H9 (cell line): ENCODE measurements around the gene TEX264. TPM values are rescaled to one million over a fixed set of nuclear protein-coding genes. Genes with fewer than 3 reads are reported as not detected.
A peak's percentile ranks its signal among the peaks of the same experiment; 100 is the strongest.

Source experiments
- DNase-seq: peaks from one replicate; pipeline ENCODE4 v3.0.0-alpha.2; 2017
- H2AFZ ChIP-seq: one replicate; pipeline ENCODE4 v1.6.1; 2013; ENCODE audit warnings: mild to moderate bottlenecking, low read length, control low read depth, moderate library complexity
- H2AK5ac ChIP-seq: 2 replicates; pipeline ENCODE4 v1.6.1; 2013; ENCODE audit warnings: low read length, control low read depth, mixed read lengths; ENCODE audit not compliant: insufficient read length
- H2BK120ac ChIP-seq: one replicate; pipeline ENCODE4 v1.6.1; 2013; ENCODE audit warnings: low read depth, mild to moderate bottlenecking, low read length, control low read depth, inconsistent platforms; ENCODE audit not compliant: poor library complexity, severe bottlenecking
- H2BK12ac ChIP-seq: 2 replicates; pipeline ENCODE4 v1.6.1; 2013; ENCODE audit warnings: low read length, control low read depth, mixed read lengths, low read depth; ENCODE audit not compliant: insufficient read length
- H2BK15ac ChIP-seq: 2 replicates; pipeline ENCODE4 v1.6.1; 2013; ENCODE audit warnings: low read depth, low read length, control low read depth
- H2BK20ac ChIP-seq: one replicate; pipeline ENCODE4 v1.6.1; 2013; ENCODE audit warnings: low read depth, mild to moderate bottlenecking, low read length, control low read depth, inconsistent platforms; ENCODE audit not compliant: poor library complexity, severe bottlenecking
- H2BK5ac ChIP-seq: 2 replicates; pipeline ENCODE4 v1.6.1; 2013; ENCODE audit warnings: low read length, control low read depth, mixed read lengths; ENCODE audit not compliant: insufficient read length
- H3K14ac ChIP-seq: 2 replicates; pipeline ENCODE4 v1.6.1; 2013; ENCODE audit warnings: low read length, control low read depth; ENCODE audit not compliant: insufficient read depth
- H3K18ac ChIP-seq: 2 replicates; pipeline ENCODE4 v1.6.1; 2013; ENCODE audit warnings: low read depth, mild to moderate bottlenecking, mixed read lengths, low read length, control low read depth; ENCODE audit not compliant: insufficient read length
- H3K23ac ChIP-seq: 2 replicates; pipeline ENCODE4 v1.6.1; 2013; ENCODE audit warnings: low read length, control low read depth, mixed read lengths, low read depth; ENCODE audit not compliant: insufficient read length
- H3K23me2 ChIP-seq: 2 replicates; pipeline ENCODE4 v1.6.1; 2013; ENCODE audit warnings: low read depth, mild to moderate bottlenecking, mixed read lengths, low read length, control low read depth; ENCODE audit not compliant: insufficient read length, poor library complexity, severe bottlenecking
- H3K27ac ChIP-seq: 2 replicates; pipeline ENCODE4 v1.5.1; 2013; ENCODE audit warnings: low read length, control low read depth, mixed read lengths, low read depth; ENCODE audit not compliant: insufficient read length
- H3K27me3 ChIP-seq: 2 replicates; pipeline ENCODE4 v1.6.1; 2013; ENCODE audit warnings: low read length, control low read depth, inconsistent platforms; ENCODE audit not compliant: insufficient read depth
- H3K4ac ChIP-seq: 2 replicates; pipeline ENCODE4 v1.6.1; 2013; ENCODE audit warnings: low read depth, mild to moderate bottlenecking, control low read depth, inconsistent platforms, low read length, moderate library complexity
- H3K4me1 ChIP-seq: 2 replicates; pipeline ENCODE4 v1.6.1; 2013; ENCODE audit warnings: low read length, control low read depth, inconsistent platforms; ENCODE audit not compliant: insufficient read depth
- H3K4me2 ChIP-seq: 2 replicates; pipeline ENCODE4 v1.6.1; 2013; ENCODE audit warnings: low read length, control low read depth, mixed read lengths; ENCODE audit not compliant: insufficient read length, insufficient read depth
- H3K56ac ChIP-seq: 2 replicates; pipeline ENCODE4 v1.6.1; 2013; ENCODE audit warnings: low read depth, mild to moderate bottlenecking, mixed read lengths, low read length, control low read depth; ENCODE audit not compliant: insufficient read length
- H3K79me1 ChIP-seq: 2 replicates; pipeline ENCODE4 v1.6.1; 2013; ENCODE audit warnings: low read depth, mild to moderate bottlenecking, moderate library complexity, low read length, control low read depth, inconsistent platforms; ENCODE audit not compliant: insufficient read depth, poor library complexity, severe bottlenecking
- H3K79me2 ChIP-seq: 2 replicates; pipeline ENCODE4 v1.6.1; 2013; ENCODE audit warnings: low read length, control low read depth, inconsistent platforms; ENCODE audit not compliant: insufficient read depth
- H3K9ac ChIP-seq: 2 replicates; pipeline ENCODE4 v1.6.1; 2013; ENCODE audit warnings: low read length, control low read depth, mixed read lengths; ENCODE audit not compliant: insufficient read length; ENCODE audit errors: extremely low read depth
- H3K9me3 ChIP-seq: one replicate; pipeline ENCODE4 v1.6.1; 2013; ENCODE audit warnings: low read depth, low read length, inconsistent platforms; ENCODE audit not compliant: control insufficient read depth
- H3T11ph ChIP-seq: one replicate; pipeline ENCODE4 v1.6.1; 2013; ENCODE audit warnings: mild to moderate bottlenecking, low read length, control low read depth, inconsistent platforms
- H4K20me1 ChIP-seq: one replicate; pipeline ENCODE4 v1.6.1; 2013; ENCODE audit not compliant: control insufficient read depth, insufficient read length, insufficient read depth
- H4K5ac ChIP-seq: 2 replicates; pipeline ENCODE4 v1.6.1; 2013; ENCODE audit warnings: low read depth, mild to moderate bottlenecking, mixed read lengths, low read length, control low read depth; ENCODE audit not compliant: insufficient read length
- H4K8ac ChIP-seq: replicated peaks from 2 replicates; pipeline ENCODE4 v1.6.1; 2013; ENCODE audit warnings: low read length, control low read depth, mixed read lengths, low read depth; ENCODE audit not compliant: insufficient read length
- H4K91ac ChIP-seq: 2 replicates; pipeline ENCODE4 v1.6.1; 2013; ENCODE audit warnings: low read depth, mild to moderate bottlenecking, moderate library complexity, mixed read lengths, low read length, control low read depth; ENCODE audit not compliant: insufficient read length
- H3K27ac Mint-ChIP-seq, 3 experiments: 2 replicates in 2 of 3; 3 replicates in 1 of 3; pipeline ENCODE4 v1.8.0; 2020 to 2021; ENCODE audit warnings: mixed read lengths in 3 of 3, mild to moderate bottlenecking in 1 of 3, moderate library complexity in 1 of 3
- H3K27me3 Mint-ChIP-seq: 2 replicates; pipeline ENCODE4 v1.8.0; 2021; ENCODE audit warnings: low read depth, mild to moderate bottlenecking, moderate library complexity, mixed read lengths
- H3K36me3 Mint-ChIP-seq, 3 experiments: 2 replicates in 2 of 3; 3 replicates in 1 of 3; pipeline ENCODE4 v1.8.0; 2020 to 2021; ENCODE audit warnings: low read depth in 3 of 3, mixed read lengths in 3 of 3; ENCODE audit not compliant: insufficient read depth in 1 of 3
- H3K4me1 Mint-ChIP-seq, 2 experiments: 2 replicates each; pipeline ENCODE4 v1.8.0; 2020; ENCODE audit warnings: mixed read lengths in 2 of 2
- H3K4me3 Mint-ChIP-seq, 2 experiments: 2 replicates in 1 of 2; 3 replicates in 1 of 2; pipeline ENCODE4 v1.8.0; 2020 to 2021; ENCODE audit warnings: mild to moderate bottlenecking in 2 of 2, mixed read lengths in 2 of 2, moderate library complexity in 1 of 2
- H3K9me3 Mint-ChIP-seq, 2 experiments: 2 replicates in 1 of 2; 3 replicates in 1 of 2; pipeline ENCODE4 v1.8.0; 2020; ENCODE audit warnings: mild to moderate bottlenecking in 2 of 2, mixed read lengths in 2 of 2, moderate library complexity in 1 of 2
- WGBS: extraction: QIAGEN DNeasy Blood & Tissue Kit; methylation state at CpG from one replicate; pipeline ENCODE4 v1.1.7; 2013; ENCODE audit warnings: missing lambda C conversion rate, low lambda C conversion rate, mixed read lengths; ENCODE audit not compliant: insufficient read length; ENCODE audit errors: extremely low coverage; 5-methylcytosine and 5-hydroxymethylcytosine counted together
- total RNA-seq: library from RNA; stranded (reverse); gene quantifications from 2 replicates; pipeline ENCODE4 v1.2.1, GENCODE V29; 2021
- TF ChIP-seq, protein P1 (sequence below): fragments of 200-600 bp; sonication (generic); conservative IDR thresholded peaks from 3 replicates; pipeline ENCODE4 v1.8.0; 2021; ENCODE audit warnings: antibody characterized with exemption, mild to moderate bottlenecking

Gene TEX264
- total RNA-seq, 1 experiment from 2014 or later: 17.3 TPM

DNA sequence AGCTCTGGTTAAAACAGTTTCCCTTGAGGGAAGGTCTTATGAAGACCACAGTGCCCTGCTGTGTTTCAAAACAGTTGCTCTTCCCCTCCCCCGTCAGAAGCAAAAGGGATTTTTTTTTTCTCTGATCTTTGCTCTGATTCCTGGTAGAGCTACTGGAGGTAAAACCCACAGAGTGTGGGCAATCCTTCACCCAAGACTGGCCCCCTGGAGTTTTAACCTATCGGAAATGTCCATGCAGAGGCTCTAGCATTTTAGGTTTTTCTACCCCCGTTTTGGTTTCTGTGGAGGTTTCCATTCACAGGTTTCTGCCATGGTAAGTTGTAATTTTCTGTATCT lies 63.5 kb downstream of the TEX264 start:
- no peak overlapping the region for H2BK12ac ChIP-seq
- no peak overlapping the region for H3K14ac ChIP-seq
- no peak overlapping the region for H2BK15ac ChIP-seq
- no peak overlapping the region for H4K8ac ChIP-seq
- no peak overlapping the region for H3K27ac ChIP-seq
- H3K4ac ChIP-seq: no peak overlapping the region
- no peaks in the 10 kb centered on the region for H3K79me1 ChIP-seq
- no peak overlapping the region for H3K4me2 ChIP-seq
- H3K23ac ChIP-seq: no peak overlapping the region
- no peaks in the 10 kb centered on the region for H3K9me3 ChIP-seq
- no peaks in the 10 kb centered on the region for H3K23me2 ChIP-seq
- H2BK20ac ChIP-seq: no peak overlapping the region
- TF ChIP-seq, protein P1, sequence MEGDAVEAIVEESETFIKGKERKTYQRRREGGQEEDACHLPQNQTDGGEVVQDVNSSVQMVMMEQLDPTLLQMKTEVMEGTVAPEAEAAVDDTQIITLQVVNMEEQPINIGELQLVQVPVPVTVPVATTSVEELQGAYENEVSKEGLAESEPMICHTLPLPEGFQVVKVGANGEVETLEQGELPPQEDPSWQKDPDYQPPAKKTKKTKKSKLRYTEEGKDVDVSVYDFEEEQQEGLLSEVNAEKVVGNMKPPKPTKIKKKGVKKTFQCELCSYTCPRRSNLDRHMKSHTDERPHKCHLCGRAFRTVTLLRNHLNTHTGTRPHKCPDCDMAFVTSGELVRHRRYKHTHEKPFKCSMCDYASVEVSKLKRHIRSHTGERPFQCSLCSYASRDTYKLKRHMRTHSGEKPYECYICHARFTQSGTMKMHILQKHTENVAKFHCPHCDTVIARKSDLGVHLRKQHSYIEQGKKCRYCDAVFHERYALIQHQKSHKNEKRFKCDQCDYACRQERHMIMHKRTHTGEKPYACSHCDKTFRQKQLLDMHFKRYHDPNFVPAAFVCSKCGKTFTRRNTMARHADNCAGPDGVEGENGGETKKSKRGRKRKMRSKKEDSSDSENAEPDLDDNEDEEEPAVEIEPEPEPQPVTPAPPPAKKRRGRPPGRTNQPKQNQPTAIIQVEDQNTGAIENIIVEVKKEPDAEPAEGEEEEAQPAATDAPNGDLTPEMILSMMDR: no peak
- H3K9ac ChIP-seq: no peak overlapping the region
- H4K20me1 ChIP-seq: no peaks in the 10 kb centered on the region
- peak overlapping the region; percentile 86 for H2AFZ ChIP-seq
- no peak overlapping the region for H3K56ac ChIP-seq
- H3K27me3 Mint-ChIP-seq: no peaks in the 10 kb centered on the region; the same call in none of the 2 replicates
- H3K27me3 ChIP-seq: no peaks in the 10 kb centered on the region
- DNase-seq: no peak
- 0 out of 7 replicates have a peak, but pooled peaks cover 0 to 3% (median 0%) of the 10 kb centered on the region in 3 experiments for H3K36me3 Mint-ChIP-seq
- H2BK120ac ChIP-seq: no peak overlapping the region
- no peak overlapping the region for H4K5ac ChIP-seq
- no peaks in the 10 kb centered on the region for H3K79me2 ChIP-seq
- H2AK5ac ChIP-seq: no peak overlapping the region
- H4K91ac ChIP-seq: no peak overlapping the region
- no peaks in the 10 kb centered on the region; the same call in 1 of the 2 replicates for H3K4me1 ChIP-seq
- H3K4me1 Mint-ChIP-seq: peaks cover 22 to 31% of the 10 kb centered on the region in 2 experiments
- no peaks in the 10 kb centered on the region; a peak in 2 of 5 replicates for H3K9me3 Mint-ChIP-seq
- H3K27ac Mint-ChIP-seq: peak overlapping the region; percentile 75 to 90 (median 79); a peak in 5 of 7 replicates
- H3T11ph ChIP-seq: no peak overlapping the region
- no peak overlapping the region for H2BK5ac ChIP-seq
- no peak overlapping the region for H3K18ac ChIP-seq
- no CpG with 5 or more reads among the region's 3 CpGs for WGBS
- no peak overlapping the region for H3K4me3 Mint-ChIP-seq
